ENCODE measurements around the gene FOXJ1. TPM values are rescaled to one million over a fixed set of nuclear protein-coding genes. Genes with fewer than 3 reads are reported as not detected.

FOXJ1 gene
- total and polyA plus RNA-seq, 2 of the 13 experiments (the other 11 are each of a cell fraction or from before 2014, with no cell fraction given), result 0.98 to 1.6 TPM

DNA sequence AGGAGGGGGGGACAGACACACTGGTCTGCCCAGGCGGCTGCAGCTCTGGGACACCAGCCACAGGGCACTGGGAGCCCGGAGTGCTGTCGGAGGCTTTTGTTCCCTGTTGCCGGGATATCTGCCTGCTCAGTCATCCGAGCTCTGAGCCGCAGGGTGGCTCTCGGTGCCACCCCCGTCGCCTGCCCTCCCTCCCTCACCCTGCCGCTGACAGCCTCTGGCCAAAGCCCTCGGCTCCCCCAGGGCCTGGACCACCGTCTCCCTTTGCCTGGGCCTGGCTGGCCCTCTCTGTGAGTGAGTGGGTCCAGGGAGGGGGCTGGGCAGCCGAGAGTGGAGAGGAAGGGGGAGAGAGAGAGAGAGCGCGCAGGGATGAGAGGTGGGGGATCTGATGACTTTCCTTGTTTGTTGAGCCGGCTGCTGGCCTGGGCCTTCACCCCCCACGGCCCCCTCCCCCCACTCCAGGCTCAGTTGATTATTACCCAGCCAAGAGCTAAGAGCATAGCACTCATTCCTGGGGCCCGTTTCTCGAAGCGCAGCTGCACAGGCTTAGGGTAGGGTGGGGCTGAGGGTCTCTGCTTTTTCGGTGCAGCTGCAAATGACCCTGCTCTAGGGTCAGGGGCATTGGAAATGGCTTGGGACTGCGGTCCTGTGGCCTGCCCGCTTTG lies 2.7 kb downstream of the FOXJ1 start (continued):
- TF ChIP-seq KAT7 (CRISPR knock-in tag; IDR thresholded peaks at IDR 0.05; ENCODE audit: borderline replicate concordance) (peak; percentile 93; the same call in 1 of the 2 replicates), ZNF34 (CRISPR knock-in tag; IDR thresholded peaks at IDR 0.05; ENCODE audit: borderline replicate concordance) (peak; percentile 57; the same call in 1 of the 2 replicates), NCOA5 (CRISPR knock-in tag; IDR thresholded peaks at IDR 0.05) (no peak), YEATS2 (CRISPR knock-in tag; IDR thresholded peaks at IDR 0.05; ENCODE audit: borderline replicate concordance) (peak; percentile 52; the same call in 1 of the 2 replicates), ZNF781 (CRISPR knock-in tag; IDR thresholded peaks at IDR 0.05; ENCODE audit: borderline replicate concordance, not compliant biosample characterization) (no peak), SRSF9 (IDR thresholded peaks at IDR 0.05; ENCODE audit: borderline replicate concordance, insufficient read depth, low read depth, low read length, poor library complexity, severe bottlenecking) (no peak), ZNF766 (CRISPR knock-in tag; IDR thresholded peaks at IDR 0.05; ENCODE audit: borderline replicate concordance) (0 out of 2 replicates have a peak, but pooled peaks have one; percentile 58), ZNF556 (CRISPR knock-in tag; IDR thresholded peaks at IDR 0.05; ENCODE audit: borderline replicate concordance) (no peak; the same call in 1 of the 2 replicates), ZNF331 (CRISPR knock-in tag; IDR thresholded peaks at IDR 0.05) (peak; percentile 65; the same call in 1 of the 2 replicates), SOX13 (IDR thresholded peaks at IDR 0.05) (no peak), SOX13 (CRISPR knock-in tag; conservative IDR thresholded peaks at IDR 0.05 in 1 of 2, IDR thresholded peaks at IDR 0.05 in 1 of 2) (peak in 1 of 2 experiments; percentile 42; a peak in 2 of 4 replicates), ASH2L (IDR thresholded peaks at IDR 0.05; ENCODE audit: insufficient read length, low read depth, low read length) (peak; percentile 60), NFKBIZ (CRISPR knock-in tag; IDR thresholded peaks at IDR 0.05) (peak; percentile 68; the same call in 1 of the 2 replicates), ZNF616 (CRISPR knock-in tag; IDR thresholded peaks at IDR 0.05; ENCODE audit: low read depth) (0 out of 2 replicates have a peak, but pooled peaks have one; percentile 26), SOX6 (IDR thresholded peaks at IDR 0.05) (no peak), SOX6 (CRISPR knock-in tag; IDR thresholded peaks at IDR 0.05) (peak; percentile 87), ZKSCAN8 (CRISPR knock-in tag; IDR thresholded peaks at IDR 0.05; ENCODE audit: borderline replicate concordance) (peak; percentile 95), RCOR2 (CRISPR knock-in tag; IDR thresholded peaks at IDR 0.05) (peak; percentile 67), ZNF839 (CRISPR knock-in tag; IDR thresholded peaks at IDR 0.05; ENCODE audit: borderline replicate concordance) (peak; percentile 75; the same call in 1 of the 2 replicates), ERF (CRISPR knock-in tag; IDR thresholded peaks at IDR 0.05) (peak; percentile 77), ZSCAN21 (CRISPR knock-in tag; IDR thresholded peaks at IDR 0.05; ENCODE audit: borderline replicate concordance) (peak; percentile 97), SRF (IDR thresholded peaks at IDR 0.05; ENCODE audit: low read depth, low read length) (0 out of 2 replicates have a peak, but pooled peaks have one; percentile 16), POLR2AphosphoS5 (IDR thresholded peaks at IDR 0.05; ENCODE audit: low read depth, low read length) (peak; percentile 45; the same call in 1 of the 2 replicates)
- TF ChIP-seq, protein P1, sequence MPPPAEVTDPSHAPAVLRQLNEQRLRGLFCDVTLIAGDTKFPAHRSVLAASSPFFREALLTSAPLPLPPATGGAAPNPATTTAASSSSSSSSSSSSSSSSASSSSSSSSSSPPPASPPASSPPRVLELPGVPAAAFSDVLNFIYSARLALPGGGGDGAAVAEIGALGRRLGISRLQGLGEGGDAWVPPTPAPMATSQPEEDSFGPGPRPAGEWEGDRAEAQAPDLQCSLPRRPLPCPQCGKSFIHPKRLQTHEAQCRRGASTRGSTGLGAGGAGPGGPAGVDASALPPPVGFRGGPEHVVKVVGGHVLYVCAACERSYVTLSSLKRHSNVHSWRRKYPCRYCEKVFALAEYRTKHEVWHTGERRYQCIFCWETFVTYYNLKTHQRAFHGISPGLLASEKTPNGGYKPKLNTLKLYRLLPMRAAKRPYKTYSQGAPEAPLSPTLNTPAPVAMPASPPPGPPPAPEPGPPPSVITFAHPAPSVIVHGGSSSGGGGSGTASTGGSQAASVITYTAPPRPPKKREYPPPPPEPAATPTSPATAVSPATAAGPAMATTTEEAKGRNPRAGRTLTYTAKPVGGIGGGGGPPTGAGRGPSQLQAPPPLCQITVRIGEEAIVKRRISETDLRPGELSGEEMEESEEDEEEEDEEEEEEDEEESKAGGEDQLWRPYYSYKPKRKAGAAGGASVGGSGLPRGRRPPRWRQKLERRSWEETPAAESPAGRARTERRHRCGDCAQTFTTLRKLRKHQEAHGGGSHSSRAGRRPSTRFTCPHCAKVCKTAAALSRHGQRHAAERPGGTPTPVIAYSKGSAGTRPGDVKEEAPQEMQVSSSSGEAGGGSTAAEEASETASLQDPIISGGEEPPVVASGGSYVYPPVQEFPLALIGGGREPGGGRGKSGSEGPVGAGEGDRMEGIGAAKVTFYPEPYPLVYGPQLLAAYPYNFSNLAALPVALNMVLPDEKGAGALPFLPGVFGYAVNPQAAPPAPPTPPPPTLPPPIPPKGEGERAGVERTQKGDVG (CRISPR knock-in tag; IDR thresholded peaks at IDR 0.05; ENCODE audit: borderline replicate concordance), result peak; percentile 55; the same call in 1 of the 2 replicates
- TF ChIP-seq, protein P2, sequence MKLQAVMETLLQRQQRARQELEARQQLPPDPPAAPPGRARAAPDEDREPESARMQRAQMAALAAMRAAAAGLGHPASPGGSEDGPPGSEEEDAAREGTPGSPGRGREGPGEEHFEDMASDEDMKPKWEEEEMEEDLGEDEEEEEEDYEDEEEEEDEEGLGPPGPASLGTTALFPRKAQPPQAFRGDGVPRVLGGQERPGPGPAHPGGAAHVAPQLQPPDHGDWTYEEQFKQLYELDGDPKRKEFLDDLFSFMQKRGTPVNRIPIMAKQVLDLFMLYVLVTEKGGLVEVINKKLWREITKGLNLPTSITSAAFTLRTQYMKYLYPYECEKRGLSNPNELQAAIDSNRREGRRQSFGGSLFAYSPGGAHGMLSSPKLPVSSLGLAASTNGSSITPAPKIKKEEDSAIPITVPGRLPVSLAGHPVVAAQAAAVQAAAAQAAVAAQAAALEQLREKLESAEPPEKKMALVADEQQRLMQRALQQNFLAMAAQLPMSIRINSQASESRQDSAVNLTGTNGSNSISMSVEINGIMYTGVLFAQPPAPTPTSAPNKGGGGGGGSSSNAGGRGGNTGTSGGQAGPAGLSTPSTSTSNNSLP (IDR thresholded peaks at IDR 0.05; ENCODE audit: low read depth, low read length), result peak; percentile 50; the same call in 1 of the 2 replicates
